ENCODE data around the gene METAP1. TPM values are rescaled to one million over a fixed set of nuclear protein-coding genes. Genes with fewer than 3 reads are reported as not detected.

The METAP1 gene
- total RNA-seq, 1 experiment from 2014 or later = 112 TPM

- Histone ChIP-seq H3K9me2 (ENCODE audit: insufficient read depth) (no peaks in the 10 kb centered on the region), H3K9ac (ENCODE audit: low read length) (no peak overlapping the region), H3K4me2 (ENCODE audit: low read length) (no peak overlapping the region), H3K27me3 (ENCODE audit: insufficient read depth, low read length) (no peaks in the 10 kb centered on the region), H4K20me1 (ENCODE audit: insufficient read depth) (no peaks in the 10 kb centered on the region), H3K9me3 (ENCODE audit: control insufficient read depth in 1 of 2, insufficient read depth in 1 of 2, low read depth in 1 of 2, low read length in 2 of 2) (no peaks in the 10 kb centered on the region), H3K4me3 (replicated peaks in 1 of 2; ENCODE audit: low read depth in 1 of 2, low read length in 2 of 2) (no peak overlapping the region), H2AFZ (ENCODE audit: low read depth, low read length, poor library complexity, severe bottlenecking) (no peak overlapping the region), H3K27ac (ENCODE audit: low read depth, low read length) (no peak overlapping the region), H3K79me2 (ENCODE audit: insufficient read depth, low read length) (no peaks in the 10 kb centered on the region), H3K36me3 (ENCODE audit: control insufficient read depth in 1 of 2, insufficient read depth in 2 of 2, low read length in 2 of 2) (no peaks in the 10 kb centered on the region), H3K4me1 (ENCODE audit: control insufficient read depth in 1 of 2, insufficient read depth in 2 of 2, low read length in 2 of 2) (peaks cover 4 to 13% of the 10 kb centered on the region in 2 experiments)
- ATAC-seq (no peak), DNase-seq (ENCODE audit: low read depth, low spot score) (no peak)
- BruUV-seq (replicated peaks) = no TSS peak
- intact Hi-C loops (cut with micrococcal nuclease) = no loop called here
- RAD21 ChIA-PET (ENCODE audit: low non-redundant PET in 1 of 2, low total read pairs in 2 of 2, uncharacterized antibody in 2 of 2, unreplicated experiment in 2 of 2) = no interaction called here
- POLR2A ChIA-PET = no interaction called here
- CTCF ChIA-PET = no interaction called here
- TF ChIP-seq YY1 (IDR thresholded peaks at IDR 0.05; ENCODE audit: extremely low read depth, insufficient replicate concordance, low read depth, low read length) (no peak), EZH2phosphoT487 (IDR thresholded peaks at IDR 0.05; ENCODE audit: borderline replicate concordance) (no peak), ATF3 (IDR thresholded peaks at IDR 0.05) (no peak), SP1 (IDR thresholded peaks at IDR 0.05; ENCODE audit: low read depth) (no peak), ELF1 (IDR thresholded peaks at IDR 0.05; ENCODE audit: borderline replicate concordance, low read depth) (no peak), POLR2A (IDR thresholded peaks at IDR 0.05; ENCODE audit: borderline replicate concordance, extremely low read depth, insufficient read depth, insufficient read length) (no peak)
- TF ChIP-seq, protein P1, sequence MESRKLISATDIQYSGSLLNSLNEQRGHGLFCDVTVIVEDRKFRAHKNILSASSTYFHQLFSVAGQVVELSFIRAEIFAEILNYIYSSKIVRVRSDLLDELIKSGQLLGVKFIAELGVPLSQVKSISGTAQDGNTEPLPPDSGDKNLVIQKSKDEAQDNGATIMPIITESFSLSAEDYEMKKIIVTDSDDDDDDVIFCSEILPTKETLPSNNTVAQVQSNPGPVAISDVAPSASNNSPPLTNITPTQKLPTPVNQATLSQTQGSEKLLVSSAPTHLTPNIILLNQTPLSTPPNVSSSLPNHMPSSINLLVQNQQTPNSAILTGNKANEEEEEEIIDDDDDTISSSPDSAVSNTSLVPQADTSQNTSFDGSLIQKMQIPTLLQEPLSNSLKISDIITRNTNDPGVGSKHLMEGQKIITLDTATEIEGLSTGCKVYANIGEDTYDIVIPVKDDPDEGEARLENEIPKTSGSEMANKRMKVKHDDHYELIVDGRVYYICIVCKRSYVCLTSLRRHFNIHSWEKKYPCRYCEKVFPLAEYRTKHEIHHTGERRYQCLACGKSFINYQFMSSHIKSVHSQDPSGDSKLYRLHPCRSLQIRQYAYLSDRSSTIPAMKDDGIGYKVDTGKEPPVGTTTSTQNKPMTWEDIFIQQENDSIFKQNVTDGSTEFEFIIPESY (IDR thresholded peaks at IDR 0.05; ENCODE audit: extremely low read depth, insufficient replicate concordance, low read length) = no peak
- TF ChIP-seq, protein P2, sequence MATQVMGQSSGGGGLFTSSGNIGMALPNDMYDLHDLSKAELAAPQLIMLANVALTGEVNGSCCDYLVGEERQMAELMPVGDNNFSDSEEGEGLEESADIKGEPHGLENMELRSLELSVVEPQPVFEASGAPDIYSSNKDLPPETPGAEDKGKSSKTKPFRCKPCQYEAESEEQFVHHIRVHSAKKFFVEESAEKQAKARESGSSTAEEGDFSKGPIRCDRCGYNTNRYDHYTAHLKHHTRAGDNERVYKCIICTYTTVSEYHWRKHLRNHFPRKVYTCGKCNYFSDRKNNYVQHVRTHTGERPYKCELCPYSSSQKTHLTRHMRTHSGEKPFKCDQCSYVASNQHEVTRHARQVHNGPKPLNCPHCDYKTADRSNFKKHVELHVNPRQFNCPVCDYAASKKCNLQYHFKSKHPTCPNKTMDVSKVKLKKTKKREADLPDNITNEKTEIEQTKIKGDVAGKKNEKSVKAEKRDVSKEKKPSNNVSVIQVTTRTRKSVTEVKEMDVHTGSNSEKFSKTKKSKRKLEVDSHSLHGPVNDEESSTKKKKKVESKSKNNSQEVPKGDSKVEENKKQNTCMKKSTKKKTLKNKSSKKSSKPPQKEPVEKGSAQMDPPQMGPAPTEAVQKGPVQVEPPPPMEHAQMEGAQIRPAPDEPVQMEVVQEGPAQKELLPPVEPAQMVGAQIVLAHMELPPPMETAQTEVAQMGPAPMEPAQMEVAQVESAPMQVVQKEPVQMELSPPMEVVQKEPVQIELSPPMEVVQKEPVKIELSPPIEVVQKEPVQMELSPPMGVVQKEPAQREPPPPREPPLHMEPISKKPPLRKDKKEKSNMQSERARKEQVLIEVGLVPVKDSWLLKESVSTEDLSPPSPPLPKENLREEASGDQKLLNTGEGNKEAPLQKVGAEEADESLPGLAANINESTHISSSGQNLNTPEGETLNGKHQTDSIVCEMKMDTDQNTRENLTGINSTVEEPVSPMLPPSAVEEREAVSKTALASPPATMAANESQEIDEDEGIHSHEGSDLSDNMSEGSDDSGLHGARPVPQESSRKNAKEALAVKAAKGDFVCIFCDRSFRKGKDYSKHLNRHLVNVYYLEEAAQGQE (IDR thresholded peaks at IDR 0.05; ENCODE audit: low read depth) = no peak
Measured at GRCh38 chr4:98959411-98959810, 36.1 kb upstream of the METAP1 start.
